HepG2 (cell line): ENCODE results near the gene MTHFR. TPM values are rescaled to one million over a fixed set of nuclear protein-coding genes. Genes with fewer than 3 reads are reported as not detected.

Experiments used
- ATAC-seq: fragments of 200-7000 bp; cut with Tn5 transposase; 3 replicates; pipeline ENCODE4 v1.9.1; 2020; ENCODE audit warnings: mild to moderate bottlenecking, moderate library complexity
- BruUV-seq: library from RNA; stranded (reverse); fragments of 400-500 nt; replicated peaks from 2 replicates; lab custom pipeline; 2021; lab: Mats Ljungman, UMichigan
- CTCF ChIA-PET: fragments of 300-600 bp; formaldehyde crosslinking; extraction: SDS; loops from one replicate; lab custom pipeline; 2021; ENCODE audit warnings: low total read pairs, inconsistent platforms, low intra/inter-chr PET ratio; lab: Yijun Ruan, JAX
- POLR2A ChIA-PET: fragments of 350-600 bp; sonication (Branson Sonifier 250); formaldehyde crosslinking; loops from one replicate; lab custom pipeline; 2020; ENCODE audit warnings: antibody characterized with exemption, inconsistent platforms; lab: Yijun Ruan, JAX
- DNase-seq: peaks from one replicate; pipeline ENCODE4 v3.0.0-alpha.2; 2015; ENCODE audit warnings: low spot score
- FAIRE-seq: peaks from 3 replicates; lab custom pipeline; 2011; peaks lifted over from hg19 to GRCh38; lab: Jason Lieb, UNC
- H2AFZ ChIP-seq: one replicate; pipeline ENCODE4 v1.6.1; 2011; ENCODE audit warnings: low read length, inconsistent platforms
- H3K27ac ChIP-seq: fragments of 300-600 bp; 3 replicates; pipeline ENCODE4 v1.8.0; 2011; ENCODE audit warnings: mixed run types, mild to moderate bottlenecking, mixed read lengths, low read length, inconsistent platforms; ENCODE audit not compliant: insufficient read depth; ENCODE audit errors: extremely low read length
- H3K27me3 ChIP-seq, 2 experiments: fragments of 200-600 bp in 1 of 2; 2 replicates in 1 of 2; 3 replicates in 1 of 2; pipeline versions ENCODE4 v1.6.0 to v1.8.0; 2011; ENCODE audit warnings: low read length in 2 of 2, mild to moderate bottlenecking in 2 of 2, moderate library complexity in 2 of 2, inconsistent platforms in 1 of 2; ENCODE audit not compliant: insufficient read depth in 2 of 2, control insufficient read depth in 1 of 2
- H3K36me3 ChIP-seq, 2 experiments: fragments of 200-600 bp in 1 of 2; replicated peaks in 1 of 2; 2 replicates in 1 of 2; 3 replicates in 1 of 2; pipeline versions ENCODE4 v1.5.1 to v1.8.0; 2011; ENCODE audit warnings: low read length in 2 of 2, inconsistent platforms in 1 of 2; ENCODE audit not compliant: insufficient read depth in 2 of 2, control insufficient read depth in 1 of 2
- H3K4me1 ChIP-seq: 2 replicates; pipeline ENCODE4 v1.5.1; 2012; ENCODE audit warnings: low read length, inconsistent platforms; ENCODE audit not compliant: insufficient read depth
- H3K4me2 ChIP-seq: 2 replicates; pipeline ENCODE4 v1.6.0; 2011; ENCODE audit warnings: low read depth, low read length, inconsistent platforms
- H3K4me3 ChIP-seq, 3 experiments: fragments of 200-600 bp in 1 of 3; sonication (generic), shearing (Covaris generic) in 1 of 3; replicated peaks in 1 of 3; 2 replicates each; pipeline ENCODE4 v1.5.1; 2011 to 2016; ENCODE audit warnings: low read length in 3 of 3, inconsistent platforms in 2 of 3, low read depth in 2 of 3, mild to moderate bottlenecking in 2 of 3, control low read depth in 1 of 3, mixed read lengths in 1 of 3; ENCODE audit not compliant: insufficient read depth in 1 of 3
- H3K79me2 ChIP-seq: one replicate; pipeline ENCODE4 v1.6.1; 2011; ENCODE audit warnings: low read length, inconsistent platforms; ENCODE audit not compliant: insufficient read depth
- H3K9ac ChIP-seq: 2 replicates; pipeline ENCODE4 v1.6.0; 2011; ENCODE audit warnings: mild to moderate bottlenecking, low read depth, low read length, inconsistent platforms; ENCODE audit not compliant: insufficient read depth
- H3K9me3 ChIP-seq: 2 replicates; pipeline ENCODE4 v1.5.1; 2012; ENCODE audit warnings: mild to moderate bottlenecking, low read length
- H4K20me1 ChIP-seq: 2 replicates; pipeline ENCODE4 v1.6.0; 2011; ENCODE audit warnings: inconsistent platforms, mild to moderate bottlenecking, low read length, moderate library complexity; ENCODE audit not compliant: insufficient read depth
- ERF ChIP-seq: IDR thresholded peaks from 2 replicates; pipeline ENCODE4 v1.6.1; 2018; ENCODE audit warnings: missing biosample characterization, missing genetic modification reagents
- FIP1L1 ChIP-seq: fragments of 200-400 bp; formaldehyde crosslinking; IDR thresholded peaks from 2 replicates; pipeline ENCODE4 v1.6.1; 2018; ENCODE audit warnings: low read depth, mild to moderate bottlenecking, low read length, moderate library complexity, borderline replicate concordance; ENCODE audit not compliant: insufficient read depth
- FOSL1 ChIP-seq: sonication (generic); formaldehyde crosslinking; IDR thresholded peaks from 2 replicates; pipeline ENCODE4 v1.9.0; 2021; ENCODE audit warnings: missing genetic modification reagents, borderline replicate concordance
- GMEB2 ChIP-seq: IDR thresholded peaks from 2 replicates; pipeline ENCODE4 v1.6.1; 2016; ENCODE audit warnings: missing biosample characterization, missing genetic modification reagents, low read depth
- HOXD1 ChIP-seq: sonication (generic); formaldehyde crosslinking; IDR thresholded peaks from 2 replicates; pipeline ENCODE4 v1.5.0; 2020; ENCODE audit warnings: missing genetic modification reagents
- IRF2 ChIP-seq: IDR thresholded peaks from 2 replicates; pipeline ENCODE4 v1.6.1; 2018; ENCODE audit warnings: missing genetic modification reagents, missing compliant biosample characterization
- MED8 ChIP-seq: sonication (generic); formaldehyde crosslinking; IDR thresholded peaks from 2 replicates; pipeline ENCODE4 v1.8.1; 2023; ENCODE audit warnings: mild to moderate bottlenecking, missing genetic modification reagents; ENCODE audit not compliant: insufficient replicate concordance
- NR0B2 ChIP-seq: sonication (generic); formaldehyde crosslinking; IDR thresholded peaks from 2 replicates; pipeline ENCODE4 v1.4.0; 2020; ENCODE audit warnings: mild to moderate bottlenecking, missing genetic modification reagents
- PCBP2 ChIP-seq: fragments of 200-400 bp; formaldehyde crosslinking; optimal IDR thresholded peaks from 2 replicates; pipeline ENCODE3; 2018; ENCODE audit warnings: low read length, low read depth; ENCODE audit not compliant: poor library complexity, severe bottlenecking
- SRSF9 ChIP-seq: fragments of 200-400 bp; formaldehyde crosslinking; IDR thresholded peaks from 2 replicates; pipeline ENCODE4 v1.6.1; 2018; ENCODE audit warnings: borderline replicate concordance, mild to moderate bottlenecking, low read depth, low read length; ENCODE audit not compliant: insufficient read depth, poor library complexity, severe bottlenecking
- TGIF2 ChIP-seq: IDR thresholded peaks from 2 replicates; pipeline ENCODE4 v1.6.1; 2016; ENCODE audit warnings: control low read depth, missing compliant biosample characterization
- TIGD3 ChIP-seq: sonication (generic); formaldehyde crosslinking; IDR thresholded peaks from 2 replicates; pipeline ENCODE4 v1.5.1; 2020; ENCODE audit warnings: mild to moderate bottlenecking, missing genetic modification reagents, borderline replicate concordance
- ZBTB49 ChIP-seq: sonication (generic); formaldehyde crosslinking; IDR thresholded peaks from 2 replicates; pipeline ENCODE4 v1.4.0; 2020; ENCODE audit warnings: missing genetic modification reagents, borderline replicate concordance
- ZNF224 ChIP-seq: sonication (generic); formaldehyde crosslinking; IDR thresholded peaks from 2 replicates; pipeline ENCODE4 v1.5.0; 2020; ENCODE audit warnings: mild to moderate bottlenecking, missing genetic modification reagents
- ZNF251 ChIP-seq: sonication (generic); formaldehyde crosslinking; IDR thresholded peaks from 2 replicates; pipeline ENCODE4 v1.9.0; 2021; ENCODE audit warnings: mild to moderate bottlenecking, missing genetic modification reagents
- ZNF333 ChIP-seq: sonication (generic); formaldehyde crosslinking; IDR thresholded peaks from 2 replicates; pipeline ENCODE4 v1.4.0; 2020; ENCODE audit warnings: mild to moderate bottlenecking, missing genetic modification reagents, borderline replicate concordance
- ZNF432 ChIP-seq: sonication (generic); formaldehyde crosslinking; IDR thresholded peaks from 2 replicates; pipeline ENCODE4 v1.5.0; 2020; ENCODE audit warnings: missing genetic modification reagents, mild to moderate bottlenecking, borderline replicate concordance
- ZSCAN20 ChIP-seq: sonication (generic); formaldehyde crosslinking; IDR thresholded peaks from 2 replicates; pipeline ENCODE4 v1.4.0; 2020; ENCODE audit warnings: missing genetic modification reagents, mild to moderate bottlenecking, borderline replicate concordance
- WGBS: methylation state at CpG from one replicate; pipeline ENCODE4 v1.1.6; 2017; ENCODE audit warnings: low lambda C conversion rate; 5-methylcytosine and 5-hydroxymethylcytosine counted together
- in situ Hi-C: cut with HindIII; loops from 2 replicates; pipeline ENCODE4 v1.10.0; 2017; ENCODE audit warnings: low pct_unique_long_range_greater_than_20kb; ENCODE audit not compliant: extremely low pct_ligation_motif_present
- intact Hi-C: fragments of 100-400 bp; cut with micrococcal nuclease; formaldehyde crosslinking; loops from one replicate; pipeline ENCODE4 v1.10.0; 2022; ENCODE audit not compliant: unreplicated experiment
- polyA plus RNA-seq, 8 experiments: library from polyadenylated mRNA; depleted of rRNA in 3 of 8; stranded (reverse) in 7 of 8; unstranded in 1 of 8; fragments of >200 nt; fragmentation: Illumina TruSeq in 4 of 8; extraction: Trizol in 4 of 8; gene quantifications; 2 replicates each; pipeline versions ENCODE4 v1.2.1 to v1.2.3, GENCODE V29; 2011 to 2016; ENCODE audit warnings: low read depth in 4 of 8, missing spikeins in 1 of 8, mixed read lengths in 1 of 8; ENCODE audit not compliant: insufficient read depth in 1 of 8
- total RNA-seq, 5 experiments: library from RNA; depleted of rRNA; stranded (reverse); fragments of >200 nt; fragmentation: Illumina TruSeq; extraction: Trizol; gene quantifications; 2 replicates each; pipeline ENCODE4 v1.2.3, GENCODE V29; 2016; ENCODE audit warnings: low read depth in 1 of 5

Gene MTHFR
- total and polyA plus RNA-seq, 2 of the 13 experiments (the other 11 are each of a cell fraction or from before 2014, with no cell fraction given): 3.8 to 8.2 TPM

- TF ChIP-seq SRSF9 (no peak), IRF2 (CRISPR knock-in tag) (no peak), MED8 (CRISPR knock-in tag) (no peak), NR0B2 (CRISPR knock-in tag) (no peak), ZNF224 (CRISPR knock-in tag) (no peak), TGIF2 (CRISPR knock-in tag) (no peak), FIP1L1 (no peak), FOSL1 (CRISPR knock-in tag) (no peak), ZNF251 (CRISPR knock-in tag) (no peak)
These were observed 54.7 kb downstream of the MTHFR start (continued) for GRCh38 chr1:11751087-11751486.

- Histone ChIP-seq H3K9ac (no peak overlapping the region), H3K4me3 (no peak overlapping the region), H3K27me3 (no peaks in the 10 kb centered on the region), H4K20me1 (no peaks in the 10 kb centered on the region), H3K4me2 (no peak overlapping the region), H3K79me2 (no peaks in the 10 kb centered on the region), H3K36me3 (peaks cover 1 to 4% of the 10 kb centered on the region in 2 experiments; a peak in 2 of 5 replicates), H3K9me3 (no peaks in the 10 kb centered on the region), H2AFZ (no peak overlapping the region), H3K4me1 (peaks cover 10% of the 10 kb centered on the region; the same call in 1 of the 2 replicates), H3K27ac (no peak overlapping the region)
- ChIA-PET POLR2A (interaction anchor here (1.2 kb wide), 1 partner anchor 104 kb away, joined by 3 read pairs; no protein-coding TSS in a partner anchor), CTCF (no interaction called here)
- intact Hi-C loops: no loop called here
- no peak for DNase-seq
- no peak for FAIRE-seq
- ATAC-seq: no peak
- in situ Hi-C loops: loop anchor here (10.0 kb wide), 1 partner anchor 55 kb away; the partner anchor contains the start of gene DRAXIN
- no TSS peak for BruUV-seq
- WGBS: 87% methylated on average over 8 of the region's 15 CpGs
- TF ChIP-seq HOXD1 (CRISPR knock-in tag) (no peak), ZNF251 (CRISPR knock-in tag) (no peak), ERF (no peak), ZBTB49 (CRISPR knock-in tag) (no peak), ZNF432 (no peak), PCBP2 (no peak), GMEB2 (CRISPR knock-in tag) (no peak), TIGD3 (CRISPR knock-in tag) (no peak), ZNF333 (CRISPR knock-in tag) (no peak), ZSCAN20 (no peak)
These were observed 55.8 kb downstream of the MTHFR start for GRCh38 chr1:11749996-11750395.
